Adrenal gland (tissue), 12 donors: Measurements from ENCODE around the gene FUT6. TPM values are rescaled to one million over a fixed set of nuclear protein-coding genes. Genes with fewer than 3 reads are reported as not detected.
"Not testable (repeated sequence)": the region's sequence is repeated elsewhere in the genome, so short reads cannot be mapped to it uniquely, and the experiment has no call there.

Source experiments
- DNase-seq, 7 donors: peaks; one replicate each; pipeline ENCODE4 v3.0.0-alpha.2; 2019 to 2020
- H3K27ac ChIP-seq, 5 donors: fragments of 200-600 bp; sonication (generic) in 4 of 5; 1 replicate in 3 of 5; 2 replicates in 2 of 5; pipeline versions ENCODE4 v1.5.1 to v1.8.0; 2016 to 2020; ENCODE audit warnings: mild to moderate bottlenecking in 1 of 5
- H3K27me3 ChIP-seq: fragments of 200-600 bp; 2 replicates; pipeline ENCODE4 v1.8.0; 2021
- H3K36me3 ChIP-seq, 2 donors: fragments of 200-600 bp; replicated peaks in 1 of 2; 1 replicate in 1 of 2; 2 replicates in 1 of 2; pipeline versions ENCODE4 v1.5.1 to v1.8.0; 2018 to 2022
- H3K4me1 ChIP-seq, 2 donors: fragments of 200-600 bp; replicated peaks in 1 of 2; 1 replicate in 1 of 2; 2 replicates in 1 of 2; pipeline versions ENCODE4 v1.5.1 to v1.8.0; 2018 to 2021
- H3K4me3 ChIP-seq, 4 donors: fragments of 200-600 bp; sonication (generic) in 3 of 4; one replicate each; pipeline ENCODE4 v1.5.1; 2016 to 2018
- H3K9me3 ChIP-seq, 3 donors: fragments of 200-600 bp; sonication (generic) in 1 of 3; replicated peaks in 1 of 3; 1 replicate in 2 of 3; 2 replicates in 1 of 3; pipeline versions ENCODE4 v1.5.1 to v1.8.0; 2016 to 2021
- POLR2A ChIP-seq, 2 donors: fragments of 450-650 bp; IDR thresholded peaks; one replicate each; pipeline ENCODE4 v1.6.1; 2017; ENCODE audit warnings: antibody characterized with exemption in 2 of 2, mild to moderate bottlenecking in 2 of 2, moderate library complexity in 1 of 2
- WGBS, 4 donors: extraction: QIAGEN DNeasy Blood & Tissue Kit in 2 of 4; methylation state at CpG; one replicate each; pipeline versions ENCODE4 v1.1.5 to v1.1.7; 2013 to 2017; 5-methylcytosine and 5-hydroxymethylcytosine counted together
- intact Hi-C, 2 donors: fragments of 100-400 bp; cut with DNase I; formaldehyde crosslinking; loops; one replicate each; pipeline versions ENCODE4 v1.14.1 to v1.15.0; 2022 to 2023
- polyA plus RNA-seq, 3 donors: library from polyadenylated mRNA; stranded (reverse); fragments of 200-250 nt in 2 of 3; fragments of 350-450 nt in 1 of 3; fragmentation: Illumina TruSeq in 1 of 3; extraction: RNeasy Lipid Tissue Mini Kit (QIAGEN cat#74804) in 1 of 3; gene quantifications; one replicate each; pipeline ENCODE4 v1.2.3, GENCODE V29; 2013 to 2014
- total RNA-seq, 9 donors: library from RNA; depleted of rRNA in 4 of 9; stranded (reverse); fragments of >200 nt in 4 of 9; fragments of 120-200 nt in 1 of 9; fragmentation: NEBNext Ultra II Directional in 1 of 9; extraction: Animal tissue kit (Norgen Biotek cat#: 25700) in 1 of 9; gene quantifications; one replicate each; pipeline versions ENCODE4 v1.1.0 to v1.2.4, GENCODE V29; 2013 to 2023
- TF ChIP-seq, protein P1 (sequence below), 6 experiments: fragments of 450-650 bp in 4 of 6; fragments of 200-600 bp in 2 of 6; sonication (generic) in 1 of 6; IDR thresholded peaks; 1 replicate in 5 of 6; 2 replicates in 1 of 6; pipeline versions ENCODE4 v1.5.1 to v1.8.0; 2016 to 2021; ENCODE audit warnings: antibody characterized with exemption in 6 of 6, mild to moderate bottlenecking in 2 of 6, moderate library complexity in 1 of 6
- donor health status: healthy with polysubstance abuse.
- donor health status: Bipolar disorder and iron deficiency.
- donor health status: DM: yes; HTN: yes; CAD: no.
- donor health status: DM: no; HTN: no; CAD: no.
- donor health status: DM: no; HTN: no; CAD: no.
- donor health status: DM: yes; HTN: yes; CAD: no.

The FUT6 gene
- total and polyA plus RNA-seq, 12 donors: 0.03 TPM; not detected in 11

DNA sequence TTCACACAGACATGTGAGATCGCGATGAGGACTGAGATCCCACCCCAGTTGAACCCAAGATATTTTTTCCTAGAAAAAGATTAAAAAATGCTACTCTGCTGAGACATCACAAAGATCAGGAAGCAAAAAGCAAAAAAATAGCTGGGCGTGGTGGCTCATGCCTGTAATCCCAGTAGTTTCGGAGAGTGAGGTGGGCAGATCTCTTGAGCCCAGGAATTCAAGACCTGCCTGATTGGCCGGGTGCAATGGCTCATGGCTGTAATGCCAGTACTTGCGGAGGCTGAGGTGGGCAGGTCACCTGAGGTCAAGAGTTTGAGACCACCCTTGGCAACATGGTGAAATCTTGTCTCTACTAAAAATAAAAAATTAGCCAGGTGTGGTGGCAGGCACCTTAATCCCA, 10.7 kb upstream of the FUT6 start:
- no peak overlapping the region for H3K4me3 ChIP-seq
- intact Hi-C loops: no loop called here
- no peak for DNase-seq
- no peaks in the 10 kb centered on the region for H3K27me3 ChIP-seq
- WGBS, 4 donors: 79 to 80% (median 80%) methylated on average over 6 of the region's 6 CpGs
- no peaks in the 10 kb centered on the region for H3K9me3 ChIP-seq
- H3K4me1 ChIP-seq: peaks cover 0 to 3% of the 10 kb centered on the region in 2 donors
- no peaks in the 10 kb centered on the region for H3K36me3 ChIP-seq
- no peak for TF ChIP-seq POLR2A (IDR thresholded peaks at IDR 0.05)
- TF ChIP-seq, protein P1, sequence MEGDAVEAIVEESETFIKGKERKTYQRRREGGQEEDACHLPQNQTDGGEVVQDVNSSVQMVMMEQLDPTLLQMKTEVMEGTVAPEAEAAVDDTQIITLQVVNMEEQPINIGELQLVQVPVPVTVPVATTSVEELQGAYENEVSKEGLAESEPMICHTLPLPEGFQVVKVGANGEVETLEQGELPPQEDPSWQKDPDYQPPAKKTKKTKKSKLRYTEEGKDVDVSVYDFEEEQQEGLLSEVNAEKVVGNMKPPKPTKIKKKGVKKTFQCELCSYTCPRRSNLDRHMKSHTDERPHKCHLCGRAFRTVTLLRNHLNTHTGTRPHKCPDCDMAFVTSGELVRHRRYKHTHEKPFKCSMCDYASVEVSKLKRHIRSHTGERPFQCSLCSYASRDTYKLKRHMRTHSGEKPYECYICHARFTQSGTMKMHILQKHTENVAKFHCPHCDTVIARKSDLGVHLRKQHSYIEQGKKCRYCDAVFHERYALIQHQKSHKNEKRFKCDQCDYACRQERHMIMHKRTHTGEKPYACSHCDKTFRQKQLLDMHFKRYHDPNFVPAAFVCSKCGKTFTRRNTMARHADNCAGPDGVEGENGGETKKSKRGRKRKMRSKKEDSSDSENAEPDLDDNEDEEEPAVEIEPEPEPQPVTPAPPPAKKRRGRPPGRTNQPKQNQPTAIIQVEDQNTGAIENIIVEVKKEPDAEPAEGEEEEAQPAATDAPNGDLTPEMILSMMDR (IDR thresholded peaks at IDR 0.05): no peak
- no peak overlapping the region for H3K27ac ChIP-seq

- DNase-seq, H3K27me3 ChIP-seq, intact Hi-C loops, H3K4me1 ChIP-seq, H3K36me3 ChIP-seq, H3K27ac ChIP-seq, H3K9me3 ChIP-seq, H3K4me3 ChIP-seq: not testable (repeated sequence)
- 61 to 77% (median 70%) methylated on average over 5 of the region's 5 CpGs for WGBS, 4 donors
Measured at GRCh38 chr19:5848621-5849020, 9.1 kb upstream of the FUT6 start.

- intact Hi-C loops, H3K27me3 ChIP-seq, H3K27ac ChIP-seq, H3K4me1 ChIP-seq, H3K4me3 ChIP-seq, H3K9me3 ChIP-seq, DNase-seq, H3K36me3 ChIP-seq: not testable (repeated sequence)
- WGBS, 4 donors: 78 to 89% (median 85%) methylated on average over 10 of the region's 10 CpGs
Measured at GRCh38 chr19:5847846-5848245, 8.3 kb upstream of the FUT6 start.

GRCh38 chr19:5844456-5845433, 5.2 kb upstream of the FUT6 start:
- DNase-seq: no peak
- H3K4me3 ChIP-seq: no peak overlapping the region
- TF ChIP-seq, protein P1 (IDR thresholded peaks at IDR 0.05): no peak
- no peak for TF ChIP-seq POLR2A (IDR thresholded peaks at IDR 0.05)
- H3K36me3 ChIP-seq: no peaks in the 10 kb centered on the region
- H3K27ac ChIP-seq: no peak overlapping the region
- no peaks in the 10 kb centered on the region for H3K27me3 ChIP-seq
- H3K4me1 ChIP-seq: no peaks in the 10 kb centered on the region
- no peaks in the 10 kb centered on the region for H3K9me3 ChIP-seq
- intact Hi-C loops: no loop called here
- WGBS, 4 donors: 79 to 86% (median 83%) methylated on average over 16 to 24 of the region's 24 CpGs

DNA sequence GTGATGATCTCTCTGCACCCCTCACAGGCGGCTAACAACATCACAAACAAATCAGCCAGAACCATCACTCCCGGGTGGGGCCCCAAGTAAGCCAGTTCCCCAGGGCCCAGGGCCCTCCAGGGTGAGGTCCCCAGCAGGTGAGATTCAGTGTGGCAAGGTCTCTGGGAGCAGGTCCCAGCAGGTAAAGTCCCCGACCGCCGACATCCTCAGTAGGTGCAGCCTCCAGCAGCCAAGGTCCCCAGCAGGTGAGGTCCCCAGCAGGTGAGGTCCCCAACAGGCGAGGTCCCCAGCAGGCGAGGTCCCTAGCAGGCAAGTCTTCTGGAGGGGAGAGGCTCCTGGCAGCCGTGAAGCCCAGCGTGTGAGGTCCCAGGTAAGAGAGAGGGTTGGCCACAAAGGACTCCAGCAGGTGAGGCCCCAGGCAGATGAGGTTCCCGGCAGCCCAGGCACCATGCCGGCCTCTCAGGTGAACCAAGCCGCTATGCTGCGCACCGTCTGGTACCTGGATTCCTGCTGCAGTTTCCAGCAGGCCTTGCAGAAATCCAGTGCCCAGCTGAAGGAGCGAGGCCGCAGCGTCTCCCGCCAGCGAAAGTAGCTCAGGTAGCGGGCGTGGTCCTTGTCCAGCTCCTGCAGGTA, 3.9 kb upstream of the FUT6 start:
- H3K27me3 ChIP-seq: no peaks in the 10 kb centered on the region
- no peak for DNase-seq
- H3K9me3 ChIP-seq: no peaks in the 10 kb centered on the region
- no peak overlapping the region for H3K4me3 ChIP-seq
- WGBS, 4 donors: 87 to 93% (median 91%) methylated on average over 3 to 21 of the region's 21 CpGs
- no peak for TF ChIP-seq POLR2A (IDR thresholded peaks at IDR 0.05)
- TF ChIP-seq, protein P1 (IDR thresholded peaks at IDR 0.05): no peak
- H3K36me3 ChIP-seq: no peaks in the 10 kb centered on the region
- intact Hi-C loops: no loop called here
- H3K27ac ChIP-seq: no peak overlapping the region
- no peaks in the 10 kb centered on the region for H3K4me1 ChIP-seq

GRCh38 chr19:5841735-5842111, 2.2 kb upstream of the FUT6 start:
- H3K9me3 ChIP-seq, H3K36me3 ChIP-seq: not testable (repeated sequence)
- 71 to 89% (median 84%) methylated on average over 3 to 6 of the region's 6 CpGs for WGBS, 4 donors

More at GRCh38 chr19:5841735-5842111, 2.2 kb upstream of the FUT6 start:
- intact Hi-C loops, H3K27ac ChIP-seq, DNase-seq, H3K27me3 ChIP-seq, H3K4me1 ChIP-seq, H3K4me3 ChIP-seq: not testable (repeated sequence)
